ENCODE results near the gene ERMAP. TPM values are rescaled to one million over a fixed set of nuclear protein-coding genes. Genes with fewer than 3 reads are reported as not detected.
"Not testable (repeated sequence)": the region's sequence is repeated elsewhere in the genome, so short reads cannot be mapped to it uniquely, and the experiment has no call there.

ERMAP gene
- total RNA-seq, 8 experiments from 2014 or later: 4.3 to 17.2 (median 10.0) TPM

DNA sequence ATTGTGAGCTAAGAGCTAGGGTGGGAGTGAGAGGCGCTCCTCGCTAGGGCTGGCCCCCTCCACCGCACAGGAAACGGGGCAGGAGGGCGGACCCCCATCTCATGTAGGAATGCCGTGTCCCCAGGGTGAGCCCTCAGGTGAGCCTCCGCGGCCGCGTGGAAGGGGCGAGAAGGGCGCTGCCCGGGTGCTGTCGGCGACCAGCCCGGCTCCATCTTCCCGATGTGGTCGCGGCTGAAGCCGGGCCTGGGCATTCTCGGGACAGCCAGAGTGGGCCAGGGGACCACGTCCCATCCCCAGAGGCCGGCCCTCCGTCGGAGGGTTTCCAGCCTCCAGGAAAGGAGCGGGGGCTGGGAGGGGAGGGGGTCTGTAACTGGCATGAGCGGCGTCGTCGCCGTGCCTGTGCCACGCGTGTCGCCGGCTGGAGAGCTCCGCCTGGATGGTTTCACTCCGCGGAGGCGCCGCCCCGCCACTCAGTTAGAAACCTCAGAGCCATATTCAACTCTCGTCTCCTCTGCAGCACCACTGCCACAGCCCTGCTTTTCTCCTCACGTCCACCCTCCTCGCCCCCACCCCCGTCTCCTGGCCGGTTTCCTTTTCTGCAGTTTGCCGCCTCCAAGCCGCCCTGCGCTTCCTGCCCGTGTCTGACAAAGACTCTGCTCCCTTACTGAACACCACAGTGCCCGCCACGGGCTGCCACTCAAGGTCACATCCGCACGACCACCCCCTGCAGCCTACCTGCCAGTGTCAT is 31.8 kb upstream of the ERMAP start, which contains the start of gene TMEM269:
Gene TMEM269 (plus strand): TSS at position 46 of the 748 bp plus-strand sequence. CDS start 4,903 bp downstream, outside the sequence.
- in situ Hi-C loops (cut with MboI; ENCODE audit: low pct_unique_long_range_greater_than_20kb in 2 of 9, low sequenced_read_pairs in 9 of 9, unreplicated experiment in 9 of 9): loop anchor here in 4 of 9 experiments (25.0 kb wide), 1 partner anchor 277 kb away; no protein-coding TSS in a partner anchor
- peak in 6 of 8 experiments; percentile 16 to 59 (median 36) for ATAC-seq (replicated peaks in 6 of 8)
- Histone ChIP-seq H3K4me3 (no peak within 1 kb of the TSS), H3K27ac (no peak within 1 kb of the TSS), H3K4me1 (replicated peaks in 1 of 2) (no peaks in the 10 kb centered on the region)
- 40 to 91% (median 72%) methylated on average over 2 to 15 of the region's 54 CpGs; no CpG with 5 or more reads in 6 of the 10 experiments for whole genome bisulfite sequencing, 10 experiments

DNA sequence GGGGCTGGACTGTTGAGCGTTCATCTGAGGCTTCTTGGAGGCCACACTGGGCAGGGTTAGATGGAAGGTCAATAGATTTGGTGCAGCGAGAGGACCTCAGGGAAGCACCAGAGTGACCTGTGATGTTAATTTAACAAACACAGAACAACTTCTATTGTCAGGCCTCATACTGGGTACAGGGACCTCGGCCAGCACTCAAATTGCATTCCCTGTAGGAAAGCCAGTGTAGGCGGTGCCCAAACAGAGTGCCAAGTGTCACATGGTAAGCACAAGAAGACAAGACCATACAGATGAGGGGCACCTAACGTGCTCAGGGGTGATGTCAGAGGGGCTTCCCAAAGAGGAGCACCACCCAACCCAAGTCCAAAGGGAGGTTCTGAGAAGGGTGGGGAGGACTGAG is 30.8 kb upstream of the ERMAP start:
- ATAC-seq (replicated peaks in 6 of 8): peak in 1 of 8 experiments; percentile 18
- Histone ChIP-seq H3K4me3 (no peak overlapping the region), H3K27ac (no peak overlapping the region), H3K4me1 (replicated peaks in 1 of 2) (no peaks in the 10 kb centered on the region)
- WGBS, 10 experiments: 50 to 100% (median 86%) methylated on average over 1 to 4 of the region's 5 CpGs; no CpG with 5 or more reads in 3 of the 10 experiments
- in situ Hi-C loops (cut with MboI; ENCODE audit: low pct_unique_long_range_greater_than_20kb in 2 of 9, low sequenced_read_pairs in 9 of 9, unreplicated experiment in 9 of 9): loop anchor here in 4 of 9 experiments (25.0 kb wide), 1 partner anchor 276 kb away; no protein-coding TSS in a partner anchor

DNA sequence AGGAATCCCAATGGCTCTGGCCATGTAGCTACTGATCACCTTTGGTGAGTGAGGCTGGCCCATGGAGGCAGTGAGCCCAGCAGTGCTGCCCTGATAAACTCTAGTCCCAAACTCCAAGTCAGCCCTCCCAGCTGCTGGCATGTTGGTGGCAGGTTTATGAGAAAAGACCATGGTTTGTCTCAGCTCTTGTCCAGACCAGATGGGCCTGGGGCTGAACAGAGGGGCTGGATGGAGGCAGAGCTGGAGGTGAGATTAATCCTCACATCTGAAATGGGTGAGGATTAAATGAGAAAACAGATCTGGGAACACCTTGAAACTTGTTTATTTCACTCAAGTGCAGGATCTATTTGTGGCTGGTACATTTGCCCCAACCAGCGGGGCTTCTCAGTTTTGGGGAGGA is 28.9 kb upstream of the ERMAP start:
- Histone ChIP-seq H3K4me1 (replicated peaks in 1 of 2) (no peaks in the 10 kb centered on the region), H3K27ac (no peak overlapping the region), H3K4me3 (no peak overlapping the region)
- 83 to 100% (median 100%) methylated on average over 1 of the region's 1 CpG; no CpG with 5 or more reads in 5 of the 10 experiments for WGBS, 10 experiments
- ATAC-seq (replicated peaks in 6 of 8): no peak
- in situ Hi-C loops (cut with MboI; ENCODE audit: low pct_unique_long_range_greater_than_20kb in 2 of 9, low sequenced_read_pairs in 9 of 9, unreplicated experiment in 9 of 9): loop anchor here in 4 of 9 experiments (25.0 kb wide), 1 partner anchor 274 kb away; no protein-coding TSS in a partner anchor

DNA sequence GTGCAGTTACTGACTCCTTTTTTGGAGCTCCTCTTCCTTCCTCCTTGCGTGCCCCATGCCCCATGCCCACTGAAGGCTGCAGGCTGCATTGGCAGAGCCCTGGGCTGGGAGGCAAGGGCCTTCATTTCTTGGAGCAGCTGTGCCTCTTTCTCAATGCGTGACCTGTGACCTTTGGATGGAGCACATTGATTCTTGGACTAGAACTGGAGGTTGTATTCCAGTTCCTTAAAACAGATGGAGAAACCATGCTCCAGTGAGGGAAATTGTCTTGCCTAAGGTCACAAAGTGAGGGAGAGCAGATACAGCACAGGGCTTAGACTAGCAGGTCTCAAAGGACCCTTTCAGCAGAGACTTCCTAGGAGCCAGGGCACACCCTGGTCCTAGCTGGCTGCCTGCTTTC is 23.1 kb upstream of the ERMAP start:
- ATAC-seq (replicated peaks in 6 of 8): no peak
- WGBS, 10 experiments: 50 to 100% (median 100%) methylated on average over 1 of the region's 2 CpGs; no CpG with 5 or more reads in 5 of the 10 experiments
- no peak overlapping the region for H3K4me3 ChIP-seq
- in situ Hi-C loops (cut with MboI; ENCODE audit: low pct_unique_long_range_greater_than_20kb in 2 of 9, low sequenced_read_pairs in 9 of 9, unreplicated experiment in 9 of 9): loop anchor here in 4 of 9 experiments (25.0 kb wide), 1 partner anchor 268 kb away; no protein-coding TSS in a partner anchor
- peaks cover 0 to 3% of the 10 kb centered on the region in 2 donors for H3K4me1 ChIP-seq (replicated peaks in 1 of 2)
- H3K27ac ChIP-seq: no peak overlapping the region

DNA sequence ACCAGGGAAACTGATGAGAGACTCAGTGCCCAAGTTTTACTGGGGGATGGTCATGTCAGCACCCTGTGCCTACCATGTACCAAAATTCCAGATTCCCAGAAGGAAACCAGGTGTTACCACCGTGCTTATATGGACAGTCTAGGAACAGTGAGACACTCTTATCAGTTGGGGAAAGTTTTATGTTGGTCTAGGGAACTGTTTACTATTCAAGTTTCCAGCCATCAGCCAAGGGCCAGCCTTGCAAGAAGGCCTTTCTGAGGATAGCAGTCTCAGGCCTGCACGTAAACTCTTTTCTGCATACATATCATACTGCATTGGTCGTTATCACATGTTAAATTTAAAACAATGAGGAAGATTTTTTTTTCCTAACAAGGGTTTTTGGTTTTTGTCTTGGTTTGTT is 19.5 kb upstream of the ERMAP start:
- Histone ChIP-seq H3K4me3 (no peak overlapping the region), H3K27ac (no peak overlapping the region), H3K4me1 (replicated peaks in 1 of 2) (peaks cover 0 to 3% of the 10 kb centered on the region in 2 donors)
- ATAC-seq (replicated peaks in 6 of 8): no peak
- WGBS, 10 experiments: 46 to 100% (median 84%) methylated on average over 1 to 3 of the region's 3 CpGs; no CpG with 5 or more reads in 1 of the 10 experiments
- in situ Hi-C loops (cut with MboI; ENCODE audit: low pct_unique_long_range_greater_than_20kb in 2 of 9, low sequenced_read_pairs in 9 of 9, unreplicated experiment in 9 of 9): loop anchor here in 4 of 9 experiments (25.0 kb wide), 1 partner anchor 265 kb away; no protein-coding TSS in a partner anchor

DNA sequence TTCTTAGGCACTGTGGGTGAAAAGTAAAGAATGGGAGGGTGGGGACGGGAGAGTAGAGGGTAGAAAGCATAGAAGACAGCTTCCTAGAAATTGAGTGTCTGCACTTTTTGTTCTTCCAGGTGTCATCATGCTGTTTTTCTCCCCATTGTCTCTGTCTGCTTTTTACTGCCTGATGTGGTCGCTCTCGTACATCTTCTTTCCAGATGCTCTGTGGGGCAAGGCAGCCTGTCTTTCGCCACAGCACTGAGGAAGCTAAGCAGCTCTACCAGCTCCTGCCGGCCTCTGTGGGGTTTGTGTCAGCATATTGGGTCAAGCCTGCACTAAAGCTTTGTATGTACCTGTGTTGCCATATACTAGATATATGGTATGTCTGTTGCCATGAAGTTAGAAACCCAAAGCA is 18.9 kb upstream of the ERMAP start:
- WGBS, 10 experiments: 75 to 86% (median 83%) methylated on average over 2 to 5 of the region's 5 CpGs; no CpG with 5 or more reads in 5 of the 10 experiments
- in situ Hi-C loops (cut with MboI; ENCODE audit: low pct_unique_long_range_greater_than_20kb in 2 of 9, low sequenced_read_pairs in 9 of 9, unreplicated experiment in 9 of 9): loop anchor here in 4 of 9 experiments (25.0 kb wide), 1 partner anchor 264 kb away; no protein-coding TSS in a partner anchor
- no peak overlapping the region for H3K4me3 ChIP-seq
- H3K27ac ChIP-seq: no peak overlapping the region
- H3K4me1 ChIP-seq (replicated peaks in 1 of 2): peaks cover 0 to 3% of the 10 kb centered on the region in 2 donors
- no peak for ATAC-seq (replicated peaks in 6 of 8)

DNA sequence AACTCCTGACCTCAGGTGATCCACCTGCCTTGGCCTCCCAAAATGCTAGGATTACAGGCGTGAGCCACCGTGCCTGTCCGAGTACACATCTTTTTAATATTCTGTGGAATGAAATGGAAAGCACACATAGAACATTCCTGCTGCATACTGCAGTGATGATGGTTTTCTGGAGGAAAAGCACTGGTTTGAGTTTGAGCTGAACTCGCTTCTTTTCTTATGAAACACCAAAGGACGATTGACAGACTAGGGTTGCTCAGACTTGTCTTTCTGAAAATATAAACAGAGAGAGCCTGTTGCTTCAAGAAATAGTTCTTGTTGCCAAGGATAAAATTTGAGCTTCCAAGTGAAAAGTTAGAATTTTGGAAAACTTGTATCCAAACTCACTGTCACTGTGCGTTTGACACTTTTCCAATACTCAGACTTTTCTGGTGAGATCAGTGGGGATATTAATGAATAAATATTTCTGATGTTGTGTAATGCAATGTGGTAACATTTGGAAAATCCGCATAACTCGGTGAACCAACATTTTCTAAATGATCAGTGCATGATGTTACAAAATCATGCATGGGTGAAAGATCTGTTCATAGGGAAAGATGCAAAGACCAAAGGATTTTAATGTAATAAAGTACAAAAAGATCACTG is 15.0 kb upstream of the ERMAP start:
- WGBS, 10 experiments: 7 to 100% (median 73%) methylated on average over 1 to 8 of the region's 8 CpGs
- Histone ChIP-seq H3K4me3 (no peak overlapping the region), H3K27ac (no peak overlapping the region), H3K4me1 (replicated peaks in 1 of 2) (no peaks in the 10 kb centered on the region)
- in situ Hi-C loops (cut with MboI; ENCODE audit: low pct_unique_long_range_greater_than_20kb in 2 of 9, low sequenced_read_pairs in 9 of 9, unreplicated experiment in 9 of 9): no loop called here
- ATAC-seq (replicated peaks in 6 of 8): peak in 1 of 8 experiments; percentile 49

DNA sequence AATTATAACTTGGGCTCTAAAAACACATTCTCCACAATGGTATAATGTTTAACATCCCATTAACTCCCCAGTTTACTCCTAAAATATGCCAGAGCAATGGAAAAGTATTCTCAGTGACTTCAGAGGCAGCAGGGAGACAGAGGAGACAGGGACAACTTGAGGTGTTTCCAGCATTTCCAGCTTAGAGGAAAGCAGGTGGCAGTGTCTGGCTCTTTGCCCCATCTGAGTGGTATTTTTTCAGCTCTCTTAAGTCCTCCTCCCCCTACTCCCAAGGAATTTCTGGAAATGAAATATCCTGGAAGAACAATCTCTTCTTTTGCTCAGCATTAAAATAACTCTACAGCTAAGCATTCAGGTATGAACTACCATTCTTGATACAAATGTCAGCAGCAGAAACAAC is 10.8 kb upstream of the ERMAP start:
- ATAC-seq (replicated peaks in 6 of 8): no peak
- no peaks in the 10 kb centered on the region for H3K4me1 ChIP-seq (replicated peaks in 1 of 2)
- H3K27ac ChIP-seq: no peak overlapping the region
- no peak overlapping the region for H3K4me3 ChIP-seq
- in situ Hi-C loops (cut with MboI; ENCODE audit: low pct_unique_long_range_greater_than_20kb in 2 of 9, low sequenced_read_pairs in 9 of 9, unreplicated experiment in 9 of 9): no loop called here

DNA sequence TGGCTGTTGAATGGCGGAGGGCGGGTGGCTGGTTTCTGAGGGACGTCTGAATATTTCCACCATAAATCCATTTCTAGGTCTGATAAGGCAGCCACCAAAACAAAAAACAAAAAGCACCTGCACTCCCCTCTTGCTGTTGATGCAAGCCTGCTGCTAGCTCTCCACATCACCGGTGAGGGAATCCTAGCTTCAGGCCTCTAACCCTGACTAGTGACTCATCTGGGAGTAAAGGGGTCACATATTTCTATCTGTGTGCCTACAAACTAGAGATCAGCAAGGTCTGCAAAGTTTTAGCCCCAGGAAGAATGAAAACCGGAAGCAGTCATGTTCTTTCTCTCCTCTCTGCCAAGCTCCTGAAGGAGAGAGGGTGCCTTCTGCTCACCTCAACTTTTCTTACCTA is 10.3 kb upstream of the ERMAP start:
- Histone ChIP-seq H3K27ac (no peak overlapping the region), H3K4me3 (no peak overlapping the region), H3K4me1 (replicated peaks in 1 of 2) (no peaks in the 10 kb centered on the region)
- in situ Hi-C loops (cut with MboI; ENCODE audit: low pct_unique_long_range_greater_than_20kb in 2 of 9, low sequenced_read_pairs in 9 of 9, unreplicated experiment in 9 of 9): no loop called here
- no peak for ATAC-seq (replicated peaks in 6 of 8)
- 87 to 98% (median 92%) methylated on average over 2 to 5 of the region's 5 CpGs; no CpG with 5 or more reads in 1 of the 10 experiments for WGBS, 10 experiments

DNA sequence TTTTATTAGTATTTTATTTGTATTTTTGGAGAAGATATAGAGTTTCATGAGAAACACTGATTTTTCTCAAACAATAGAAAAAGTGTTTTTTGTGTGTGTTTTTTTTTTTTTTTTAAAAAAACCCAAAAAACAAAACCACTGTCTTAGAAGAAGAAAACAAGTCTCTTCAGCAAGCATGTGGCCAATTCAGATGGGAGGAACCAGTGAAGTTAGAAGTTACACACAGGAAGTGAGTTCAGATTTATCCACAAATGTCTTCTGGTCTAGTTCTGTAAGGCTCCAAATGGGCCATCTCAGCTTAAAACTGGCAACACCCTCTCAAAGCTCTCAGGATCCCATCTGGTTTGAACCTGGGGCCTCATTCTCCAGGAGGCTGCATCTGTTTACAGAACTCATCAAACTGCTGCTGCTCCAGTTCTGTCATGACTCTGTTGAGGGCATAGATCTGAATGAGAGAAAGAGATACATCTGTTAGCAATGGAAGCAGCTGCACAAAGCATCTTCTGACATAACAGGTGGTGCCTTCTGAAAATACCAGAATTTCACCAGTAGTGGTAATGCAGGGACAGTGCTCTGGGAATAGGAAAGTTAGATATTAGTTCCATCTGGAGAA is 9.8 kb upstream of the ERMAP start:
- no peak overlapping the region for H3K4me3 ChIP-seq
- no peak for ATAC-seq (replicated peaks in 6 of 8)

DNA sequence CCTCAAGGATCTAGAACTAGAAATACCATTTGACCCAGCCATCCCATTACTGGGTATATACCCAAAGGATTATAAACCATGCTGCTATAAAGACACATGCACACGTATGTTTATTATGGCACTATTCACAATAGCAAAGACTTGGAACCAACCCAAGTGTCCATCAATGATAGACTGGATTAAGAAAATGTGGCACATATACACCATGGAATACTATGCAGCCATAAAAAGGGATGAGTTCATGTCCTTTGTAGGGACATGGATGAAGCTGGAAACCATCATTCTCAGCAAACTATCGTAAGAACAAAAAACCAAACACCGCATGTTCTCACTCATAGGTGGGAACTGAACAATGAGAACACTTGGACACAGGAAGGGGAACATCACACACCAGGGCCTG is 2.1 kb upstream of the ERMAP start:
- no CpG with 5 or more reads among the region's 3 CpGs for WGBS, 10 experiments

More for the DNA sequence above, 9.8 kb upstream of the ERMAP start:
- no peak overlapping the region for H3K27ac ChIP-seq
- in situ Hi-C loops (cut with MboI; ENCODE audit: low pct_unique_long_range_greater_than_20kb in 2 of 9, low sequenced_read_pairs in 9 of 9, unreplicated experiment in 9 of 9): no loop called here
- peaks cover 0 to under 1% of the 10 kb centered on the region in 2 donors for H3K4me1 ChIP-seq (replicated peaks in 1 of 2)

DNA sequence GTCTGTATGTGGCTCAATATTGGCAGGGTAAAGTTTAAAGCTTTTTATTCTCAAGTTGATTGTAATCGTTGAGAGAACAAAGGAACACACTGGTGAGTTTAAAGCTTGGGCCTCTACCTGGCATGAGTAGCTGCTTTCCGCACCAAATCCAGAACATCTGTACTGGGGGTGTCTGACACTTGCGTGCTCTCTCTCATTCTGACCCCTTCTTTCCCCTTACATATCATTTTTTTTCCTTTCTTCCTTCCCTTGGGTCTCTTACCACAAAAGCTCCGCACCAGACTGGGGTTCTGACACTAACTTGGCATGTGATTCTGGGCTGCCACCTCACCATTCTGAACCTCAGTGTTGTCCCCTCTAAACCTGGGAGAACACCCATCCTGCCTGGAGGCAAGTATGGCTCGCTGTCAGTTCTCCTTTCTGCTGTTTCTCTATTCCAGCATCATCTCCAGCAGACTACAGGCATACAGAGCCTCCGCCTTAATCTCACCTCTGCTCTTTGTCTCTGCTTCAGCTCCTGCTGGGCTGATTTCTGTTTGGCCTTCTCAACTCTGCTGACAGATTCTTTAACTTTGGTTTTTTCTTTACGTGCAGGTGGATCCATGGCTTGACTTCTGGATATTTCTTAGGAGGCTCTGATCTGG is 859 bp upstream of the ERMAP start:
- Histone ChIP-seq H3K4me3 (peak overlapping the region; percentile 64 to 95 (median 88)), H3K27ac (peak overlapping the region; percentile 97 to 99), H3K4me1 (replicated peaks in 1 of 2) (peaks cover 2 to 8% of the 10 kb centered on the region in 2 donors)
- in situ Hi-C loops (cut with MboI; ENCODE audit: low pct_unique_long_range_greater_than_20kb in 2 of 9, low sequenced_read_pairs in 9 of 9, unreplicated experiment in 9 of 9): no loop called here
- peak in 1 of 8 experiments; percentile 1 for ATAC-seq (replicated peaks in 6 of 8)
- WGBS, 10 experiments: 5 to 67% (median 36%) methylated on average over 1 to 7 of the region's 7 CpGs

More for the DNA sequence above, 2.1 kb upstream of the ERMAP start:
- H3K4me1 ChIP-seq (replicated peaks in 1 of 2); H3K27ac ChIP-seq; in situ Hi-C loops (cut with MboI; ENCODE audit: low pct_unique_long_range_greater_than_20kb in 2 of 9, low sequenced_read_pairs in 9 of 9, unreplicated experiment in 9 of 9); H3K4me3 ChIP-seq; ATAC-seq (replicated peaks in 6 of 8): not testable (repeated sequence)
